GM19397 (cell line): ENCODE data around the gene FUT4.
"Not testable (repeated sequence)": the region's sequence is repeated elsewhere in the genome, so short reads cannot be mapped to it uniquely, and the experiment has no call there.

Source experiments
- ATAC-seq: cut with Tn5 transposase; IDR thresholded peaks from one replicate; pipeline ENCODE4 v1.9.1; 2021; ENCODE audit warnings: mild to moderate bottlenecking, moderate library complexity; ENCODE audit not compliant: unreplicated experiment

FUT4 gene, protein sequence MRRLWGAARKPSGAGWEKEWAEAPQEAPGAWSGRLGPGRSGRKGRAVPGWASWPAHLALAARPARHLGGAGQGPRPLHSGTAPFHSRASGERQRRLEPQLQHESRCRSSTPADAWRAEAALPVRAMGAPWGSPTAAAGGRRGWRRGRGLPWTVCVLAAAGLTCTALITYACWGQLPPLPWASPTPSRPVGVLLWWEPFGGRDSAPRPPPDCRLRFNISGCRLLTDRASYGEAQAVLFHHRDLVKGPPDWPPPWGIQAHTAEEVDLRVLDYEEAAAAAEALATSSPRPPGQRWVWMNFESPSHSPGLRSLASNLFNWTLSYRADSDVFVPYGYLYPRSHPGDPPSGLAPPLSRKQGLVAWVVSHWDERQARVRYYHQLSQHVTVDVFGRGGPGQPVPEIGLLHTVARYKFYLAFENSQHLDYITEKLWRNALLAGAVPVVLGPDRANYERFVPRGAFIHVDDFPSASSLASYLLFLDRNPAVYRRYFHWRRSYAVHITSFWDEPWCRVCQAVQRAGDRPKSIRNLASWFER

DNA sequence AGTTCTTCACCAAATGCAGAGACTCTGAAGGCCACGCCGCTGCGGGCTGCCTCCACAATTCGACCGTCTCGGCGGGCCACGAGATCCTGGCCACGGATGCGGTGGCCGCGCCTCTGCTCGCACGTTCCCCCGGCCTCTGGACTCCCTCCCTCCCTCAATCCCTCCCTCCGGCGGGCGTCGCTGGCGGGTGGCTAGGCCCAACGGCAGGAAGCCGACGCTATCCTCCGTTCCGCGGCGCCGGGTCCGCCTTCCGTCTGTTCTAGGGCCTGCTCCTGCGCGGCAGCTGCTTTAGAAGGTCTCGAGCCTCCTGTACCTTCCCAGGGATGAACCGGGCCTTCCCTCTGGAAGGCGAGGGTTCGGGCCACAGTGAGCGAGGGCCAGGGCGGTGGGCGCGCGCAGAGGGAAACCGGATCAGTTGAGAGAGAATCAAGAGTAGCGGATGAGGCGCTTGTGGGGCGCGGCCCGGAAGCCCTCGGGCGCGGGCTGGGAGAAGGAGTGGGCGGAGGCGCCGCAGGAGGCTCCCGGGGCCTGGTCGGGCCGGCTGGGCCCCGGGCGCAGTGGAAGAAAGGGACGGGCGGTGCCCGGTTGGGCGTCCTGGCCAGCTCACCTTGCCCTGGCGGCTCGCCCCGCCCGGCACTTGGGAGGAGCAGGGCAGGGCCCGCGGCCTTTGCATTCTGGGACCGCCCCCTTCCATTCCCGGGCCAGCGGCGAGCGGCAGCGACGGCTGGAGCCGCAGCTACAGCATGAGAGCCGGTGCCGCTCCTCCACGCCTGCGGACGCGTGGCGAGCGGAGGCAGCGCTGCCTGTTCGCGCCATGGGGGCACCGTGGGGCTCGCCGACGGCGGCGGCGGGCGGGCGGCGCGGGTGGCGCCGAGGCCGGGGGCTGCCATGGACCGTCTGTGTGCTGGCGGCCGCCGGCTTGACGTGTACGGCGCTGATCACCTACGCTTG lies at the start of gene FUT4:
Gene FUT4 (plus strand): TSS at position 227 of the 951 bp plus-strand sequence. CDS start 213 bp downstream, at position 440.
- ATAC-seq = peak; percentile 84

DNA sequence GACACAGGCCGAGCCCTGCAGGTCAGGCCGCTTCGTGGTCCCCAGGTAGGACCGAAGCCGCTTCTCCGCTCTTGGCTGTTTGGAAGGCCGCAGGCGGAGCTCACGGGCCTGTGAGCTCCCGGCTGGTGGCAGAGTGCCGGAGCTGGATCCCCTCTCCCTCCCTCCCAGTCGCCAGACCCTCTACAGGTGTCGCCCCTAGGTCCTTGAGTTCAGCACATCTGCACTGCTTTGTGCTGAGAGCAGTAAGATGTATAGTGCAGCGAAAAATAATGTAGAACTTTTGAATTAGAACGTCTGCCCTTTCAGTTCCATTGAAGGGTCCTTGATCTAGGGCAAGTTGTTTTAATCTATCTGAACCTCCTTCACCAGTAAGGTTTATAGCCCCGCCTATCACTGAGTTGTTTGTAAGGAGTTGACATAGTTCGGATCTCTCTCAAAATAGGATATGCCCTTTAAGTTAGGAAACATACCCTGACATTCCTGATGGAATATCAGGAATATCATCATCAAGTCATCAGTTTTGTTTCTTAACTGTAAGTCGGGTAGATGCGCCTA lies 49.5 kb upstream of the FUT4 start:
- ATAC-seq = peak; percentile 67

DNA sequence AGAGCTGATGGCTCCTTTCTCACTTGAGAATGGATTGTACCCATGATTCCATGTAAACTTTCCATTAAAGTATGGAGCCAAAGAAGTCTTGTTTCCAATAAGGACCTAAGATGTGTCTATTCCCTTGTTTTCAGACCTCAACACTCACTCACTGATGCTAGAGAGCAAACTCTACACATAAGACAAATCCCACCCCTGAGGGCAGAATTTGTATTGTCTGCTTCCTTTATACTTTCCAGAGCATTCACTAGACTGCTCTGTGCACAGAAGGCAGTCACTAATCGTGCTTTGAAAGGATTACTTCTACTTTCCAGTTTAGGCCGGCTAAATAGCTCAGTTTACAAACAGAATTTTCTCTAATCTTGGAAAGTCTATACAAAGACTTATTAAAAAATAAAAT lies 43.5 kb upstream of the FUT4 start:
- no peak for ATAC-seq

DNA sequence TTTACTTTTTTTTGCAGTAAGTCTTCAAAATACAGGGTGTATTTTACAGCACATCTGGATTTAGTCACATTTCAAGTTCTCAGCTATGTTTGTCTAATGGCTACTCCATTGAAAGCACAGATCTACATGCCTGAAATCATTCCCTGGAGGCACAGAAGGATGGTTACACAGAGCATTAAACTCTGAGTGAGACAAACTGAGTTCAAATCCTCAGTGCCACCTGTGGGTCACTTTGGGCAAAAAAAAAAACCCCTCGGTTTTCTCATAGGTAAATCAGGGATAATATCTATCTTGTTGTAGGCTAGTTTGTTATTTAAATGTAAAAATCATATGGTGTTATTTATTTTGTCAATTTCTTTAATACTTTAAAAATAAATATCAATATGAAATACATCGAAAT lies 42.2 kb upstream of the FUT4 start:
- no peak for ATAC-seq

DNA sequence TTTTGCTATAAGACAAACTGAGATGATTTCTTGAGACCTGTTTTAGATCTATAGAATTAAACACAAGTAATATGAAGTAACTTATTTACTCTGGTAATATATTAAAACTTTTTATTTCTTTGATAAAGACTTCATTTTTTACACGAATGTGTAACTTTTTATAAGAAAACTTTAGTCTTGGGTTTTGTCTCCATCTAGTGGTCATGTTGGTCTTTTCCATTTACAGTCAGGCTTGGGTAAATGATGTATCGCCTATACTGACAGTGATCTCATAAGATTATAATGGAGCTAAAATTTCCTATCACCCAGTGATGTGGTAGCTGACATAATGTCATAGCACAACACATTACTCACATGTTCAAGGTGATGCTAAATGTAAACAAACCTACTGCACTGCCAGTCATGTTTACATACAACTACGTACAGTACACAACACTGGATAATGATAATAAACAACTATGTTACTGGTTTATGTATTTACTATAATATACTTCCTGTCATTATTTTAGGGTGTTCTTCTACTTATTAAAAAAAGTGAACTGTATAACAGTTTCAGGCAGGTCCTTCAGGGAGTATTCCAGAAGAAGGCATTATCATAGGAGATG lies 38.9 kb upstream of the FUT4 start:
- ATAC-seq = no peak

GRCh38 chr11:94506513-94506912 lies 37.2 kb upstream of the FUT4 start:
- not testable (repeated sequence) for ATAC-seq

GRCh38 chr11:94507485-94507884 lies 36.2 kb upstream of the FUT4 start:
- ATAC-seq = no peak

- peak; percentile 92 for ATAC-seq
These were observed 31.6 kb upstream of the FUT4 start, which contains the start of gene C11orf97 for GRCh38 chr11:94511932-94512781. C11orf97 (plus strand) TSS chr11:94512461; CDS start chr11:94512529, 68 bp downstream.

DNA sequence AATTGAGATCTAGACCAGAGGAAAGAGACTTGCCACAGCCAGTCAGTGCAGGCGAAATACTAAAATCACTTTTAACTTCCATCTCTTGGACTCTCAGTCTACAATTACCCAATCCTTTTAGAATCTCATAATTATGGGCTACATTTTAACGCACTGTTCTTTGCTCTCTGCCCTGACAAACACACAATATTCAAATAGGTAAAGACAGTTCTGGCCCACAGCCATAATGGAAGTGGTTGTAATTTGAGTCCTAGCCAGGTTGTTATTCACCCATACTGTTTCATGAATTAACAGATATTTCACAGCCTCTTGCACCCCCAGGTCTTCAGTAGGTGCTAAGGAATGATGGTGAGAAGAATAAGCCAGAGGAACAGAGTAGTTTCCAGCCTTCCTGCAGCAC lies 30.6 kb upstream of the FUT4 start:
- ATAC-seq = no peak

DNA sequence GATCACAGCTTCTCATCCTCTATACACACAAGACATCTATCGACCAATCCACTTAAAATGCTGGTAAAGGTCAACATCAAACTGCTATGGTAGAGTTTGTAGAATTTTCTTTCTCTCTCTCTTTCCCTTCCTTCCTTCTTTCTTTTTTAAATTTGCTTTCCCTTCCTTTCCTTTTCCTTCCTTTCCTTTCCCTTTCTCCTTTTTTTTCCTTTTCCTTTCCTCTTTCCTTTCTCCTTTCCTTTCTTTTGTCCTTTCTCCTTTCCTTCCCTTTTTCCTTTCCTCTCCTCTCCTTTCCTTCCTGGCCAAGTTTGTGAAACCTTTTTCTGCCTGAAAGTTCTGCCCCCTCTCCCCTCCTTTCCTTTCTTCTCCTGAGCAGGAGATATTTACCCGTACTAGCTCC lies 28.3 kb upstream of the FUT4 start:
- no peak for ATAC-seq

DNA sequence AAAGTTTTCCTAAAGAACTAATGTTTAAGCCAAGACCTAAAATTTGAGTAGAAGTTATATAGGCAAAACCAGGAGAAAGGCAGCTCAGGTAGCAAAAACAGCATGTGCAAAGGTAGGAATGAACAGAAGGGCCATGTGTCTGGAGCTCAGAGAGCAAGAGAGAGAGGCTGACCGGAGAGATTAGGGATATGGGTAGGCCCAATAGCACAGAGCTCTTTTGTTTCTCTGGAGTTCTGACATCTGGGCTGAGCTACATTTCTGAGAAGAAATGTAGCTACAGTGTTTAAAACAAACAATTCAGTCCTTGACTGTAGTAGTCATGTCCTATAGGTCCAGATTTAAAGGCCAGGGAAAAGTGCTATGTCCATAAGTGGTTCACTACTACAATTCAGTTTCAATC lies 27.0 kb upstream of the FUT4 start:
- ATAC-seq = no peak

DNA sequence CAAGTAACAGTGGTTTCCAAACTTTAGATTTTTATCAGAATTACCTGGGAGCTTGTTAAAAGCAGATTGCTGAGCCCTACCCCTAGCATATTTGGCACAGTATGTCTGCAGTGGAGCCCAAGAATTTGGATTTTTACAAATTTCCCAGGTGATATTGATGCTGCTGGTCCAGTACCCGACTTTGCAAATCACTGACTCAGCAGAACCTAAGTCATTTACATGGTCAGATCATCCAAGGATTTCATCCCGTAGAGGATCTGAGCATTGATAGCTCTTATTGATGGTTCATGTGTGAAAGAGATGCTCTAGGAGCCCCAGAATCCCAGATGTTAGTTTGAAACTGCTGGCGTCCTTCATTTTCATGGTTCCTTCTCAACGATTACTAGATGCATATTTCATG lies 25.4 kb upstream of the FUT4 start:
- no peak for ATAC-seq

DNA sequence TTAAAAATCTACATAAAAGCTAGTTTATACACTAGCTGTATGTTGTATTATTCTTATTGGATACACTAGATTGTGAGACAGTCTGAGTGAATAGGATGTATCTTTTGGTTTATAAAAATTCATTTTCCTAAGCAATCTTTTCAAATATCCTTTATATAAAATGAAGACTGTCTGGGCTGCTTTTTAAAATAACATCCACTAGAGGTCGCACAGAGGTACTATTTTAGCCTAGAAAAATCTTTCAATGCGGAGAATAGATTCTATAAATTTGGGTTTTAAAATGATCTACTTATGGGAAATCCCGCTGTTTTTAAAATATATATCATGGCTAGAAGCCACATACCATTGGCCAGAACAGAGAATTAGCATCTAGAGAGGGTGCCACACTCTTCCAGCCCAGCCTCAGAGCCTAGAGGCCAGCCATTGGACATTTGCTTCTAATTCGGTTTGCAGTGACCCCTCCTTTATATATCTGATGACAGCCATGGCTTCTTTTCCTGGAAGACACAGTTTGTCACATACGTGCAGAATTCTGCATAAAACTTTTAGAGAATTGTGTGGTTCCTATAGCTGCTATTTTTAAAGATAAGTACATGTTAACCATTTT lies 24.1 kb upstream of the FUT4 start:
- ATAC-seq = peak; percentile 54

DNA sequence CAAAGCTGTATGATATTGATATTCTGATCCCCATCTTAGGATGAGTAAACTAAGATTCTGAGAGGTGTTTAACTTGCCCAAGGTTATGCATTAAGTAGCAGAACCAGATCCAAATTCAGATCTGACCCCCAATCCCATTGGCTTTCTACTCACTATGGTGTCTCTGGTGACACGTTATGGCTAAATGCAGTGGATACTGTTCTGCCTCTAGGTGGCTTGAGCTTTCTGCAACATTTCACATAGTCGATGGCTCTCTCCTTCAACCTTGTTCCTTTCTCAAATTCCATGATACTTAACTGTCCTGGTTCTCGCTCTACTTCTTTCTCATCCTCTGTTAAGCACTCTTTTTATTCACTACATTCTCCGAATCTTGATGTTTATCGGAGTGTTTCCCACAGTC lies 22.0 kb upstream of the FUT4 start:
- ATAC-seq = peak; percentile 57

- ATAC-seq = no peak
These were observed 19.4 kb upstream of the FUT4 start for GRCh38 chr11:94524341-94524740.

- no peak for ATAC-seq
These were observed 18.0 kb upstream of the FUT4 start for GRCh38 chr11:94525546-94526324.

- no peak for ATAC-seq
These were observed 16.9 kb upstream of the FUT4 start for GRCh38 chr11:94526645-94527438.

GRCh38 chr11:94528551-94528950 lies 15.2 kb upstream of the FUT4 start:
- no peak for ATAC-seq
